ENCODE results near the gene WEE2. TPM values are rescaled to one million over a fixed set of nuclear protein-coding genes. Genes with fewer than 3 reads are reported as not detected.

WEE2 gene
- total and polyA plus RNA-seq, 9 of the 15 experiments (the other 6 are each of a cell fraction or from before 2014, with no cell fraction given) = not detected

DNA sequence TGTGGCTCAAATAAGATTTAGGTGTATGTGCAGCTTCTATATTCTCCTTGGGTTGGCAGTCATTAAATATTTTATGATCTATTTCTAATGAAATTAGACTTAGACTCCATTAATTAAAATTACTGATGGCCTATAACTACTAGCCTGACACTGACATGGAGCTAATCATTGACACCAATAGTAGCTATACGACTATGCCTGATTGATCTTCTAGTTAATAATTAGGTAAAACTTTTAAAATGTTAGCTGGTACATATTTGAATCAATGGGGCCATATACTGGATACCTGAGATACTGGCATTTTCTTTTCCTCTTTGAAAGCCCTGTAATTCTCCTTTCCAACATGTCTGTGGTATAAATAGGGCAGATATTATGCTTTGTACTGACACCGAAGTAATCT, 14.4 kb downstream of the WEE2 start (continued):
- TF ChIP-seq HMGN3 (IDR thresholded peaks at IDR 0.05; ENCODE audit: borderline replicate concordance, extremely low read depth, insufficient read length, low read depth, low read length) (no peak), NELFE (IDR thresholded peaks at IDR 0.05; ENCODE audit: insufficient read depth, insufficient read length) (no peak), STAG1 (CRISPR knock-in tag; IDR thresholded peaks at IDR 0.05; ENCODE audit: borderline replicate concordance) (no peak), MAX (CRISPR knock-in tag; IDR thresholded peaks at IDR 0.05) (no peak), GTF2A2 (tag; IDR thresholded peaks at IDR 0.05) (no peak)

- no peaks in the 10 kb centered on the region for H3K9me1 ChIP-seq (ENCODE audit: control insufficient read depth, insufficient read depth, low read length)
- H3K27me3 ChIP-seq (ENCODE audit: control insufficient read depth in 2 of 2, insufficient read depth in 2 of 2, low read length in 2 of 2) = peaks cover 22 to 23% of the 10 kb centered on the region in 2 experiments; a peak in 4 of 5 replicates
- no peaks in the 10 kb centered on the region for H3K36me3 ChIP-seq (ENCODE audit: control insufficient read depth, insufficient read depth, low read length)
- ChIA-PET CTCF (ENCODE audit: low intra/inter-chr PET ratio) (no interaction called here), POLR2A (interaction anchor here (0.6 to 6.0 kb wide), 2 partner anchors 9 to 1131 kb away, joined by 3 to 30 read pairs; partner anchors contain the start of gene SSBP1)
- no peak overlapping the region for H3K4me3 ChIP-seq
- 5% methylated on average over 1 of the region's 1 CpG for WGBS (ENCODE audit: insufficient coverage, low coverage, missing lambda C conversion rate)
- H3K27ac ChIP-seq (ENCODE audit: extremely low read depth, low read depth, low read length) = no peak overlapping the region
- in situ Hi-C loops (cut with MboI) (no loop called here), intact Hi-C loops (cut with micrococcal nuclease) (no loop called here)
- no peak overlapping the region for H2AFZ ChIP-seq (ENCODE audit: low read depth, low read length)
- TF ChIP-seq SRSF7 (optimal IDR thresholded peaks at IDR 0.05; ENCODE audit: low read depth, low read length) (no peak), TEAD4 (IDR thresholded peaks at IDR 0.05; ENCODE audit: low read length) (no peak), TEAD4 (CRISPR knock-in tag; IDR thresholded peaks at IDR 0.05; ENCODE audit: borderline replicate concordance) (no peak), POLR2AphosphoS2 (IDR thresholded peaks at IDR 0.05; ENCODE audit: low read length) (no peak), ARID1B (IDR thresholded peaks at IDR 0.05) (no peak), TAL1 (IDR thresholded peaks at IDR 0.05) (no peak), ZNF780A (CRISPR knock-in tag; IDR thresholded peaks at IDR 0.05) (no peak), TEAD2 (tag; IDR thresholded peaks at IDR 0.05) (no peak)
- BruUV-seq (replicated peaks) = no TSS peak
- ATAC-seq = no peak
- no peaks in the 10 kb centered on the region for H3K79me2 ChIP-seq (ENCODE audit: control insufficient read depth, insufficient read depth, low read length)
- no peaks in the 10 kb centered on the region for H4K20me1 ChIP-seq (replicated peaks; ENCODE audit: control insufficient read depth, insufficient read depth, low read length)
- no peak for FAIRE-seq
- DNase-seq (ENCODE audit: extremely low read depth in 1 of 4, low spot score in 3 of 4) = no peak
- no peaks in the 10 kb centered on the region for H3K9me3 ChIP-seq (replicated peaks; ENCODE audit: control insufficient read depth, insufficient read depth, low read depth, low read length)
- no peak overlapping the region for H3K4me2 ChIP-seq (ENCODE audit: insufficient read depth, low read length)
- no peaks in the 10 kb centered on the region for H3K4me1 ChIP-seq (replicated peaks in 1 of 2; ENCODE audit: control insufficient read depth in 2 of 2, insufficient read depth in 2 of 2, low read length in 2 of 2)
- no peak overlapping the region for H3K9ac ChIP-seq (ENCODE audit: insufficient read depth in 1 of 2, low read depth in 2 of 2, low read length in 2 of 2)
These were observed 20.9 kb downstream of the WEE2 start for GRCh38 chr7:141729020-141729419.

All from K562 (cell line).